ENCODE measurements around the gene RTP2.

Gene RTP2

DNA sequence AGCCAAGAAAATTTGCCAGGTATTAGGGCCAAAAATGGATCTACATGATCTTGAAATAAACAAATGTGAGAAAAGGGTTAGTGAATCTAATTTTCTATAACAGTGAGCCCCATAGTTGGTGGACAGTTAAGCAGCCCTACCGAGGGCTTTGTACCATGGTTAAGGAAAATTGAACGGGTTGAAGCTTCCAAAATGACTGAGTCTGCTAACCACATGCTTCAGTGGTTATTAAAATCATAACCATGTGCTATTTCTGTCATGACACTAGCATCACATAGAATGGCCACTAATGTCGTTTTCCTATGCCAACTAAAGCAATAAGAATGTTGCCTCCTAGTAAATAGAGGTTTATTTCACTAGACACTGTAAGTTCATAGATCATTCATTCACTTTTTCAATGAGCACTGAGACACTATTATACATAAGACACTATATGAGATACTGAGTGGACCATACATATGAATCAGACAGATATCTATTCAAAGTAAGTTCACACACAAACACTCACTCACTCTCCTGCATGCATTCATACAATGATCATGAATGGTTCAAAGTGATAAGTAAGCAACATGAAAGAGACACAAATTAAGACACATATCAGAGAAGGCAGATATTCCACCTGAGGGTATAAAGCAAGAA, 36.5 kb downstream of the RTP2 start:
- DNase-seq = no peak

DNA sequence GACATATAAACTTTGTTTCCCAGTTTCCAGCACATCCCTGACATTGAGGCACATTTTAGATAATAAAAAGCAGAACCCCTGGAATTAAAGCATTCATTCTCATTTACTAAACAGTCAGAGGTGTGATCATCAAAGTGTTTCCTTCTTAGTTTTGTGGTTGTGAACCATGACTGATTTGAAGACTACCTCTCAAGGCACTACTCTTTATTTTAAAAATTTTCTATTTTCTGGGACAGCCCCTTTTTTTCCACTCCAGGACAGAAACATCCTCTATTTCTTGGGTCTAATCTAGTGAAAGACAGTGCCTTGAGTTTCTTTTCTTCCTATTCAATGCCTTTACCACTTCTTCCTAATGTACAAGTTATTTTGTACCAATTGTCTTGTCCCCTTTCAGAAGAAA, 37.3 kb downstream of the RTP2 start:
- no peak for DNase-seq

DNA sequence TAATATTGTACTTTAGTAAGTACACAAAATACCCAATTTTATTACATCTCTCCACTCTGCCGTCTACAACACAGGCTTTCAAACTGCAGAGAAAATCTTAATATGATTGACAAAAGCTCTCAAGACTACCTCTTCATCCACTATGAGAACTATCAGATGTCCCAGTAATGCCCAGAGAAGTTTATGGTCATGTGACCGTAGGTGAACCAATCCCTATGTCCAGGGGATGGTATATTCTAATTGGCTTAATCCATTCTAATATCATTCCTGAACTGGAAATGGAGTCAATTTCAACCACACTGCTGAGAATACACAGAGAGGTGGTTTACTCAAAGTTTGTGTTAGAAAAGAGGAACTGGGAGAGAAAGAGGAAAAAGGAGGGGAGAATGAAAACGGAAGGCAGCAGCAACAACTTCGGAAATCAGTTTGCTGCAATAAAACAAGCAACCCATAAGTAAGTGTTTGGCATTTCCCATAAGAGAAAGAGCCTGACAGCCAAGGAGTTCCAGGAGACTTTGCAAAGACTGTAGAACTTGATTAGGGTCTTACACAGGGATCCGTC, 39.4 kb downstream of the RTP2 start:
- no peak for DNase-seq

DNA sequence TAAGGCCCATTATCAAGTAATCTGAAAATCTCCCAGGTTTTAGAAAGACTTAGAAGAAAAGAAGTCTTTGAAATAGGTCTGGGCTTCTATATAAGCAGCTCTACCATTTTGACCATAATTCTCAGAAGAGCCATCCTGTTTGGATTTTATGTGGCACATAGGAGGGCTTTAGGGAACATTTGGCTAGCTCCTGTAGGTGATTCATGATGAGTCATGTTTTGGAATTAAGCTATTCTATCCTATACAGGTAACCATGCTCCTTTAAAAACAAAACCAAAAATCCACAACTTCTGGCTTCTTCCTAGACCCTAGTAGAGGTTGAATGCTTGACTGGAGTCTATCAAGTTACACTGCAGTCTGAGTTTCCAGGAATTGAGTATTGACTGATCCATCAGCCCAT, 41.1 kb downstream of the RTP2 start:
- DNase-seq = no peak

DNA sequence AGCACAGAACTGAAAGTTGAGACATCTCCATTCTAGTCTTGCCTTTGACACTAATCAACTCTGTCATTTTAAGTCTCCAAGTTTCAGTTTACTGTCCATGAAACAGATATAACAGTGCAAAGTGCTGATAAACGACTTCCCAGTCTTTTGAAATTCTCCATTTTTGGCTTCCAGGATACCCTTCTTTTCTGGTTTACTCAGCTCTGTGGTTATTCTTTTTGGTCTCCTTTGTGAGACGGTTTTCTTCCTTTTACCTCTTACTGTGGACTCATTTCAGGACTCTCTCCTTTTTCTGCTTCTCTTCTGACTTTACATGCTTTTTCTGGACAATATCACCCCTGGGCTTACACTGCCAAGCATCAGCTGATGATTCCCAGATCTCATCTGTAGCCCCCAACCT, 51.1 kb downstream of the RTP2 start:
- DNase-seq = no peak

All from SHP77 treated with DMSO at 0.1 percent for 48 hours (cell line).